Measurements from ENCODE around the gene RRAS.

The RRAS gene

GRCh38 chr19:49665036-49665350 lies 25.1 kb upstream of the RRAS start:
- no peak for TF ChIP-seq CTCF (IDR thresholded peaks at IDR 0.05; ENCODE audit: borderline replicate concordance, insufficient read depth, low read depth, low read length)
- H3K4me3 ChIP-seq (ENCODE audit: low read depth, low read length), result peak overlapping the region; percentile 75

GRCh38 chr19:49664171-49665035 lies 24.5 kb upstream of the RRAS start:
- no peak for TF ChIP-seq CTCF (IDR thresholded peaks at IDR 0.05; ENCODE audit: borderline replicate concordance, insufficient read depth, low read depth, low read length)
- peak overlapping the region; percentile 75 for H3K4me3 ChIP-seq (ENCODE audit: low read depth, low read length)

- no peak overlapping the region for H3K4me3 ChIP-seq (ENCODE audit: low read depth, low read length)
- TF ChIP-seq CTCF (IDR thresholded peaks at IDR 0.05; ENCODE audit: borderline replicate concordance, insufficient read depth, low read depth, low read length), result no peak
Measured at GRCh38 chr19:49663224-49663623, 23.3 kb upstream of the RRAS start.

GRCh38 chr19:49662011-49662410 lies 22.1 kb upstream of the RRAS start:
- H3K4me3 ChIP-seq (ENCODE audit: low read depth, low read length), result no peak overlapping the region
- no peak for TF ChIP-seq CTCF (IDR thresholded peaks at IDR 0.05; ENCODE audit: borderline replicate concordance, insufficient read depth, low read depth, low read length)

GRCh38 chr19:49660338-49660961 lies 20.5 kb upstream of the RRAS start:
- no peak for TF ChIP-seq CTCF (IDR thresholded peaks at IDR 0.05; ENCODE audit: borderline replicate concordance, insufficient read depth, low read depth, low read length)

GRCh38 chr19:49658566-49659442 lies 18.9 kb upstream of the RRAS start:
- TF ChIP-seq CTCF (IDR thresholded peaks at IDR 0.05; ENCODE audit: borderline replicate concordance, insufficient read depth, low read depth, low read length), result no peak
- H3K4me3 ChIP-seq (ENCODE audit: low read depth, low read length), result no peak overlapping the region

More at GRCh38 chr19:49660338-49660961, 20.5 kb upstream of the RRAS start:
- no peak overlapping the region for H3K4me3 ChIP-seq (ENCODE audit: low read depth, low read length)
